ACC112 (cell line): ENCODE results near the gene MYD88.

Source experiments
- H2AFZ ChIP-seq: fragments of 200-600 bp; sonication (generic); one replicate; pipeline ENCODE4 v1.6.0; 2017; ENCODE audit warnings: antibody characterized with exemption, low read length; ENCODE audit not compliant: unreplicated experiment
- H3K27ac ChIP-seq: fragments of 200-600 bp; sonication (generic); 2 replicates; pipeline ENCODE4 v1.5.1; 2014; ENCODE audit warnings: low read depth, mild to moderate bottlenecking, antibody characterized with exemption, low read length, moderate library complexity
- H3K27me3 ChIP-seq: fragments of 200-600 bp; sonication (generic); 2 replicates; pipeline ENCODE4 v1.6.1; 2014; ENCODE audit warnings: mild to moderate bottlenecking, antibody characterized with exemption, low read length, moderate library complexity, mixed read lengths; ENCODE audit not compliant: insufficient read depth
- H3K36me3 ChIP-seq: fragments of 200-600 bp; sonication (generic); 2 replicates; pipeline ENCODE4 v1.6.1; 2016; ENCODE audit warnings: mild to moderate bottlenecking, antibody characterized with exemption, low read length, moderate library complexity, mixed read lengths; ENCODE audit not compliant: insufficient read depth
- H3K4me1 ChIP-seq: fragments of 200-600 bp; sonication (generic); one replicate; pipeline ENCODE4 v1.6.1; 2016; ENCODE audit warnings: low read length, mixed read lengths; ENCODE audit not compliant: insufficient read depth, unreplicated experiment, control insufficient read depth
- H3K4me3 ChIP-seq: fragments of 200-600 bp; sonication (generic); 2 replicates; pipeline ENCODE4 v1.5.1; 2014; ENCODE audit warnings: mild to moderate bottlenecking, low read depth, low read length
- H3K79me2 ChIP-seq: fragments of 200-600 bp; sonication (generic); one replicate; pipeline ENCODE4 v1.6.0; 2016; ENCODE audit warnings: low read length; ENCODE audit not compliant: control insufficient read depth, unreplicated experiment, insufficient read depth

MYD88 gene

DNA sequence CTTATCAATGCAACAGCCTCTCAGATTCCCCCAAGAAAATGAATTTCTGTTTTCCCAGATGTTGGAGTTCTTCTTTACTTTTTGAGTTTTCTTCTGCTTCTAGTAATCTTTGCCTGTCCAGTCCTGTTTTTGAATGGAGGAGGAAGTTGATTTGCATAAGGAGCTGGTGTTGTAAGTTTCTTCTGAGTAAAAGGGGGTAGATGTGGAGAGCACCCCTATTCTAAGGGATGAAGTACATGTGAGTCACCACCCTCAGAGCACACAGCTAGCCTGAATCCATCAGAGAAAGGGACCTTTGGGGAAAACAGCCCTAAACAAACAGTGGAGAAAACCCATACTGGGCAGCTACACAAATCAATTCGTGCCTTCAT, 36.0 kb upstream of the MYD88 start:
- no peak overlapping the region for H3K4me3 ChIP-seq
- no peaks in the 10 kb centered on the region for H3K79me2 ChIP-seq
- no peaks in the 10 kb centered on the region for H3K36me3 ChIP-seq
- no peaks in the 10 kb centered on the region for H3K4me1 ChIP-seq
- no peak overlapping the region for H2AFZ ChIP-seq
- no peak overlapping the region for H3K27ac ChIP-seq
- H3K27me3 ChIP-seq, result peaks cover 52% of the 10 kb centered on the region

- no peaks in the 10 kb centered on the region for H3K36me3 ChIP-seq
- no peak overlapping the region for H2AFZ ChIP-seq
- H3K27ac ChIP-seq, result no peak overlapping the region
- H3K79me2 ChIP-seq, result no peaks in the 10 kb centered on the region
- peaks cover 29% of the 10 kb centered on the region for H3K27me3 ChIP-seq
- H3K4me3 ChIP-seq, result no peak overlapping the region
- H3K4me1 ChIP-seq, result no peaks in the 10 kb centered on the region
Measured at GRCh38 chr3:38105525-38105924, 32.9 kb upstream of the MYD88 start.

DNA sequence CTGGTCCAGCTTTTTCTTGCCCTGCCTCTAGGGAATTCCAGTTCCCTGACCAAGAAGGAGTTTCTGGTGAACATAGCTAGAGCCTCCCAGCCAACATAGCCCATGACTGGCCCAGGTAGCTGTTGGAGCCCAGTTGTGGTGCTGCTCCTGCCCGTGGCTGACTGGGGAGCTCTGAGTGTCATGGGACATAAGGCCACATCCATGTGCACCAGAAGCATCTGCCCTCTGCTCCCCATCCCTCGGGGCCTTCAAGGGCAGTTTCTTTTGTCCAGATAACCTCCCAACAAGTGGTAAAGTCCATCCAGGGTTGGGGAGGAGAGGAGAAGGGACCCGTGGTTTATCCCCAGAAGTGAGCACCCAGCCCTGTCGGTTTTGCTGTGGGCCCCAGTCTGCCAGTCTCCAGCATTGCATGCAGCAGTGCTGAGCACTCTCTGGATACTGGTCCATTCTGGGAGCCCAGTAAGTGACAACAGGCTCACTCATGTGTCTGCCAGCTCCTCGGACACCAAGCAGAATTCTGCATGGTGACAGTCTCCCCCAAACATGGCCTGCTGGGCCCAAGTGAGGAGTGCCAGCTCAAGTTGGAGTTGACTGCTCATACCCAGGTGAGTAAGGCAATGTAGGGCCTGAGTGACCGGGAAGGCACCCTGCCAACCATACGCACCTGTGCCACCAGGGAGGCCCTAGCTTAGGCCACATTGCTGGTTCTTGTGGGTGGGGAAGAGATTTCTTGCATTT, 30.4 kb upstream of the MYD88 start:
- Histone ChIP-seq H3K4me3 (no peak overlapping the region), H3K36me3 (no peaks in the 10 kb centered on the region), H3K79me2 (no peaks in the 10 kb centered on the region), H3K4me1 (no peaks in the 10 kb centered on the region), H2AFZ (no peak overlapping the region), H3K27me3 (peaks cover 16% of the 10 kb centered on the region), H3K27ac (no peak overlapping the region)

DNA sequence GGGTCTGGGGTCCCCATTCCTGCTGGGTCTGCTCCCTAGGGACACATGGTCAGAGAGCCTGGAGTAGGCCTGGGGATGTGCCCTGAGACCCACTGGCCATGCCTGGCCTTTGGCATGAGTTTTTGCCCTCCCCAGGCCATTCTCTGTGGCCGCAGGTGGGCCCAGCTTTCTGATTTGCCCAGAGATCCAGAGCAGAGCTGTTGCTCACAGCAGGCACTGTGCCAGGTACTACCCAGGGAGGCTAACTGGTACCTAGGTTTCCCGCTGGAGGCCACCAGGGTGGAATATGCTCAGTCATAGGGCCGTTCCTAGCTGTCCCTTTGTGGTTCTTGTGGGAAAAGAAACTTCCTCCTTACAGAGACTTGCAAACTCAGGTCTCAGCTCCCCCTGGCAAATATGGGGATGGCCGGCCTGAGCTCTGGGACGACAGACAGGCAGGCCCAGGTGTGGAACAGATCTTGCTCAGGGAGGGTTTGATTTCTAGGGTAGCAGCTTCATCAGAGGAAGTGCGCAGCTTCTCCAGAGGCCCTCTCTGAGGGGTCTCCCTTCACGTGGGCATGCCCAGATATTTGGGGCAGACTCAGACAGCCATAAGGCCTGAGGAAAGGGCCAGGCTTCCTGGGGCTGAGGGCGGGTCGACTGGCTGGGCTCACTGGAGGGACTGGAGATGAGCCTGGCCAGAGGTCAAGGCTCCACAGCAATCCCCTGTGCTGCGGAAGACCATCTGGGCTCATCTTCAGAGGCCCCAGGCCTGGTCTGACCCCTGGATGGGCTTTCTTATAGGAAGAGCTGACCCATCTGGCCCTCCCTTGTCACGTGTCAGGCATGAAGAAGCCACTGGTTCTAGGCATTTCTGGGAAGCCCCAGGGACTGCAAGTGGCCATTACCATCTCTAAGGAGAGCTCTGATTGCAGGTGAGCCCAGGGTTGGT, 29.5 kb upstream of the MYD88 start:
- Histone ChIP-seq H3K36me3 (no peaks in the 10 kb centered on the region), H3K4me1 (no peaks in the 10 kb centered on the region), H3K27me3 (peaks cover 8% of the 10 kb centered on the region), H2AFZ (no peak overlapping the region), H3K4me3 (no peak overlapping the region), H3K79me2 (no peaks in the 10 kb centered on the region), H3K27ac (no peak overlapping the region)

DNA sequence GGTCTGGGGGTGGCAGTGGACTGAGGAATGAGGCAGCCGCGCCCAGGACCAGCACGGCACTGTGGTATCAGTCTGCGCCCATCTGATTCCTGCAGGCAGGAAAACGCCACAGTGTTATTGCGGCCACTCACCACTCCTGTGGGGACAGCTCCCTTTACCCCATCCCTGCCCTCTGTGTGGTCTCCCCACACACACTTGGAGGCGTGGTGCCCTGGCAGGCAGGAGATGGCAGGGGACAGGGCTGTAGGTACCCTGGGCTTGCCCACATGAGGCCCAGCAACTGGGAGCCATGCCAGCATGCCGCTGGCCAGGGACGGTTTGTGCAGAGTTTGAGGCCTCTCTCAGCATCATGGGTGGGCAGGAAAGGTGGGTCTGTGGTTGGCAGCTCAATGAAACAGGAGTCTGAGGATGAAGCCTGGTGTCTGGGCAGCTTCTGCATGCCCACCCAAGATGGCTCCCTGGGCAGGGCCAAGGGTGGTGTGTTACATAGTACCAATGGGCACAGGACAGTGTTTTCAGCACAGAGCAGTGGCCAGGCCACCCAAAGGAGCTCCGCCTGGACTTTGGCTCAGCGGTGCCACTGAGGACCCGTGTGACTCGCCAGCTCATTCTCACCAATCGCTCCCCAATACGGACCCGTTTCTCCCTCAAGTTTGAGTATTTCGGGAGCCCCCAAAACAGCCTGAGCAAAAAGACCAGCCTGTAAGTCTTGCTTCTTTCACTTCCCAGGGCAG, 28.7 kb upstream of the MYD88 start:
- Histone ChIP-seq H2AFZ (no peak overlapping the region), H3K27ac (no peak overlapping the region), H3K79me2 (no peaks in the 10 kb centered on the region), H3K4me3 (no peak overlapping the region), H3K27me3 (peaks cover 4% of the 10 kb centered on the region), H3K36me3 (no peaks in the 10 kb centered on the region), H3K4me1 (no peaks in the 10 kb centered on the region)

DNA sequence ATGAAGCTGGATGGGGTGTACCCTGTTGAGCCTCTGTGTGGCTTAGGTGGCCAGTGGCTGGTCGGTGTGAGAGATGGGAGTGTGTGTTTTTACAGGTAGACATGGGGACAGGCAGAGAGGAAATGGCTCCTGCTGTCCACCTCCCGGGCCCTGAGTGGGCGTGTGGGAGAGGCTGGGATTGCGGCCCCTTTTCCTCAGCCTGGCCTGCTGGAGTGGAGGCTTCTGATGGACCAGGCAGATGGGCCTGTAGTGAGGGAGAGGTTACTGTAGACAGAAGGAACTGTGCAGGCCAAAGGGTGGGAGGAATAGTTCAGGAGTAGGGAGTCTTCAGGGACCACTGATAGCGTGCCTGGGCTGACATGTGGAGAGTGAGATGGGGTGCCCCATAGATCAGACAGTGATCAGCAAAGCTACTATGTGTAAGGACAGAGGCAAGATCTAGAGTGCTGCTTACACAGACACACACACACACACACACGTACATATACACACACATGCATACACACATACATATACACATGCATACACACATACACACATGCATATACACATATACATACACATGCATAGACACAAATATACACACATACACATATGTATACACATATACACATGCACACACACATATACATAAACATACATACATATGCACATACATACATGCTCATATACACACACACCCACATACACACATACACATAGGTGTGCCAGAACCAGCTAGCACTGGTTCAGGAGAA, 28.0 kb upstream of the MYD88 start:
- H2AFZ ChIP-seq, result no peak overlapping the region
- H3K27me3 ChIP-seq, result 0 out of 2 replicates have a peak, but pooled peaks cover 2% of the 10 kb centered on the region
- no peaks in the 10 kb centered on the region for H3K4me1 ChIP-seq
- no peaks in the 10 kb centered on the region for H3K36me3 ChIP-seq
- no peak overlapping the region for H3K27ac ChIP-seq
- H3K4me3 ChIP-seq, result no peak overlapping the region
- H3K79me2 ChIP-seq, result no peaks in the 10 kb centered on the region

DNA sequence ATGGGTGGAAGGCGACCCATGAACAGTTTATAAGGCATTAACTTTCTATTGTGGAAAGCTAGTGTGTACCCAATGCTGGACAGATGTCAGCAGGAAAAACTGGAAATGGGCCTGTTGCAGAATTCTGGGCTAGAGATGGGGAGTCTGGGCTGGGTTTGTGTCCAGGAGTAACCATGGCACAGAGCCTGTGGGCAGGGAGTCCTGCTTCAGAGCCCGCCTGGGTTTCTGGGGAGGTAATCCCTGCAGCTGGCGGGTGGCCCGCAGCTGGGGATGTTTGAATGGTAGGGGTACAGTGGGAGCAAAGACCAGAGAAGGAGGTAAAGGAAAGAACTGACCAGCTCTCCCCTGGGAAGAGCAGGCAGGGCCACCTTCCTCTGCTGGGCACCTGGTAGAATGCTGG, 27.3 kb upstream of the MYD88 start:
- Histone ChIP-seq H3K36me3 (no peaks in the 10 kb centered on the region), H3K4me1 (no peaks in the 10 kb centered on the region), H3K4me3 (no peak overlapping the region), H3K27ac (no peak overlapping the region), H3K79me2 (no peaks in the 10 kb centered on the region), H3K27me3 (0 out of 2 replicates have a peak, but pooled peaks cover 2% of the 10 kb centered on the region), H2AFZ (no peak overlapping the region)

DNA sequence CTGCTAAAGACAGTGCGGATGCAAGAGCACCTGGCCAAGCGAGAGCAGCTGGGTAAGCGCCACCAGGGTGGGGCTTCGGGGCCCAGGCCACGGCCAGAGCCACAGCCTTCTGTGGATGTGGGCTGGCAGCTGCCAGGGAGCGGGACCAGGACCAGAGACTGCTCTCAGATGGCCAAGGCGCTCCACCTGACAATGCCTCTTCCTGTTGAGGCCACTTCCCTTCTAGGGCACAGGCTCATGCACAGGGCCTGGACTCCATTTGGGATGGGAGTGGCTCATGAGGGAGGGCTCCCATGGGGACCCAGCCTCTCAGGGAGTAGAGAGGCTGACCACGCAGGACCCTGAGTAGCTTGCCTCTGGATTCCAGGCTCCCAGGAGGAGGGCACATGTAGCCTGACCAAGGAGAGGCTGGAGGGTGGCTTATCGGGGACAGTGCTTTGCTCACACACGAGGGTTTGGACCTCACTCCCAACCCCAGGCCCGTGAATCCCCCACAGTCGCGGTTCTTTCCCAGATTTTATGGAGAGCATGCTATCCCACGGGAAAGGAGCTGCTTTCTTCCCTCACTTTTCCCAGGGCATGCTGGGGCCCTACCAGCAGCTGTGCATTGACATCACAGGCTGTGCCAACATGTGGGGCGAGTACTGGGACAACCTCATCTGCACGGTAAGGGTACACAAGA, 26.6 kb upstream of the MYD88 start:
- Histone ChIP-seq H2AFZ (no peak overlapping the region), H3K27ac (no peak overlapping the region), H3K79me2 (no peaks in the 10 kb centered on the region), H3K4me1 (no peaks in the 10 kb centered on the region), H3K36me3 (no peaks in the 10 kb centered on the region), H3K27me3 (0 out of 2 replicates have a peak, but pooled peaks cover 2% of the 10 kb centered on the region), H3K4me3 (no peak overlapping the region)

- no peak overlapping the region for H3K27ac ChIP-seq
- H3K27me3 ChIP-seq, result 0 out of 2 replicates have a peak, but pooled peaks cover 2% of the 10 kb centered on the region
- no peaks in the 10 kb centered on the region for H3K36me3 ChIP-seq
- no peak overlapping the region for H2AFZ ChIP-seq
- no peaks in the 10 kb centered on the region for H3K4me1 ChIP-seq
- H3K79me2 ChIP-seq, result no peaks in the 10 kb centered on the region
- H3K4me3 ChIP-seq, result no peak overlapping the region
Measured at GRCh38 chr3:38112378-38112761, 26.1 kb upstream of the MYD88 start.
